Measurements from ENCODE around the gene ATRNL1. TPM values are rescaled to one million over a fixed set of nuclear protein-coding genes. Genes with fewer than 3 reads are reported as not detected.

ATRNL1 gene
- total and polyA plus RNA-seq, 2 of the 8 experiments (the other 6 are each of a cell fraction or from before 2014, with no cell fraction given): 5.1 to 17.6 TPM

DNA sequence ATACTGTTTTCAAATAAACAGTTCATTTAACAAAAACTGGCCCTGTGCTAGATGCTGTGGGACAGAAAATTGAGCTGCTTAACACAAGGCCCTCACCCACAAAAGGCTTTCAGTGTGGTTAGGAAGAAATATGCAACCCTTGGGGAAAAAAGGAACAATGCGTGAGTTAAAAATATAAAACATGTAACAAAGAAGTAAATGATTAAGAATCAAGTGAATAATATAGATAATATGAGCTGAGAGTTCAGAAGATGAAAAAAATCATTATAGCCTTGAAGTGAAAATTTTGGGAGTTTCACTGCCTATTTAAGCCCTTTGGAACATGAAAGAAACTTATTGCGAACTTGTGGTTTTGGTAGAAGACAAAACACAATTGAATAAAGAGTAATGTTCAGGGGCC is 684.5 kb downstream of the ATRNL1 start (continued):
- TF ChIP-seq RAD21 (IDR thresholded peaks at IDR 0.05 in 1 of 2, conservative IDR thresholded peaks at IDR 0.05 in 1 of 2; ENCODE audit: low read depth in 2 of 2, low read length in 2 of 2): no peak
- no peak for TF ChIP-seq TCF12 (IDR thresholded peaks at IDR 0.05; ENCODE audit: low read depth, low read length)
- TF ChIP-seq CTBP2 (IDR thresholded peaks at IDR 0.05; ENCODE audit: borderline replicate concordance, insufficient read depth, insufficient read length, low read length): no peak
- no peak for TF ChIP-seq CHD1 (IDR thresholded peaks at IDR 0.05; ENCODE audit: low read depth, low read length)
- no peak for TF ChIP-seq TBP (IDR thresholded peaks at IDR 0.05; ENCODE audit: low read depth, low read length)
- TF ChIP-seq POLR2AphosphoS5 (IDR thresholded peaks at IDR 0.05; ENCODE audit: low read depth, low read length): no peak
- no peak for TF ChIP-seq RXRA (IDR thresholded peaks at IDR 0.05; ENCODE audit: insufficient read depth, low read depth, low read length)
- TF ChIP-seq BRCA1 (IDR thresholded peaks at IDR 0.05; ENCODE audit: low read depth, low read length): no peak

Data from H1 (cell line).